Measurements from ENCODE around the gene XIRP1. TPM values are rescaled to one million over a fixed set of nuclear protein-coding genes. Genes with fewer than 3 reads are reported as not detected.

The XIRP1 gene
- total RNA-seq, 1 experiment from 2014 or later: not detected

- no peak overlapping the region for H3K4me2 ChIP-seq (ENCODE audit: low read length)
- no peak overlapping the region for H3K27ac ChIP-seq (ENCODE audit: low read depth, low read length)
- DNase-seq (ENCODE audit: low read depth, low spot score): no peak
- RAD21 ChIA-PET (ENCODE audit: low non-redundant PET in 1 of 2, low total read pairs in 2 of 2, uncharacterized antibody in 2 of 2, unreplicated experiment in 2 of 2): no interaction called here
- no peak overlapping the region for H2AFZ ChIP-seq (ENCODE audit: low read depth, low read length, poor library complexity, severe bottlenecking)
- TF ChIP-seq CTCF (IDR thresholded peaks at IDR 0.05 in 2 of 3, conservative IDR thresholded peaks at IDR 0.05 in 1 of 3; ENCODE audit: borderline replicate concordance in 1 of 3, insufficient read depth in 1 of 3, low read depth in 2 of 3, low read length in 2 of 3): no peak
- TF ChIP-seq CEBPB (IDR thresholded peaks at IDR 0.05; ENCODE audit: low read depth): no peak
- no peak for TF ChIP-seq CBX3 (IDR thresholded peaks at IDR 0.05; ENCODE audit: low read depth)
- TF ChIP-seq POLR2AphosphoS5 (IDR thresholded peaks at IDR 0.05; ENCODE audit: low read depth, low read length): no peak
- TF ChIP-seq EZH2 (IDR thresholded peaks at IDR 0.05): no peak
- TF ChIP-seq ZFX (IDR thresholded peaks at IDR 0.05): no peak
- no peak for TF ChIP-seq FOSL1 (IDR thresholded peaks at IDR 0.05; ENCODE audit: low read depth)
- TF ChIP-seq SIN3A (IDR thresholded peaks at IDR 0.05; ENCODE audit: low read depth): no peak
- TF ChIP-seq, protein P1, sequence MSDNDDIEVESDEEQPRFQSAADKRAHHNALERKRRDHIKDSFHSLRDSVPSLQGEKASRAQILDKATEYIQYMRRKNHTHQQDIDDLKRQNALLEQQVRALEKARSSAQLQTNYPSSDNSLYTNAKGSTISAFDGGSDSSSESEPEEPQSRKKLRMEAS (IDR thresholded peaks at IDR 0.05): no peak
- no peak for TF ChIP-seq TCF7L2 (IDR thresholded peaks at IDR 0.05; ENCODE audit: borderline replicate concordance, extremely low read depth, insufficient read depth, insufficient read length)
- no peak for TF ChIP-seq ELF1 (IDR thresholded peaks at IDR 0.05; ENCODE audit: borderline replicate concordance, low read depth)
- TF ChIP-seq, protein P2, sequence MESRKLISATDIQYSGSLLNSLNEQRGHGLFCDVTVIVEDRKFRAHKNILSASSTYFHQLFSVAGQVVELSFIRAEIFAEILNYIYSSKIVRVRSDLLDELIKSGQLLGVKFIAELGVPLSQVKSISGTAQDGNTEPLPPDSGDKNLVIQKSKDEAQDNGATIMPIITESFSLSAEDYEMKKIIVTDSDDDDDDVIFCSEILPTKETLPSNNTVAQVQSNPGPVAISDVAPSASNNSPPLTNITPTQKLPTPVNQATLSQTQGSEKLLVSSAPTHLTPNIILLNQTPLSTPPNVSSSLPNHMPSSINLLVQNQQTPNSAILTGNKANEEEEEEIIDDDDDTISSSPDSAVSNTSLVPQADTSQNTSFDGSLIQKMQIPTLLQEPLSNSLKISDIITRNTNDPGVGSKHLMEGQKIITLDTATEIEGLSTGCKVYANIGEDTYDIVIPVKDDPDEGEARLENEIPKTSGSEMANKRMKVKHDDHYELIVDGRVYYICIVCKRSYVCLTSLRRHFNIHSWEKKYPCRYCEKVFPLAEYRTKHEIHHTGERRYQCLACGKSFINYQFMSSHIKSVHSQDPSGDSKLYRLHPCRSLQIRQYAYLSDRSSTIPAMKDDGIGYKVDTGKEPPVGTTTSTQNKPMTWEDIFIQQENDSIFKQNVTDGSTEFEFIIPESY (IDR thresholded peaks at IDR 0.05; ENCODE audit: extremely low read depth, insufficient replicate concordance, low read length): no peak
- H3K9me3 ChIP-seq (ENCODE audit: control insufficient read depth in 1 of 2, insufficient read depth in 1 of 2, low read depth in 1 of 2, low read length in 2 of 2): no peaks in the 10 kb centered on the region
- no peaks in the 10 kb centered on the region for H3K27me3 ChIP-seq (ENCODE audit: insufficient read depth, low read length)
- H3K79me2 ChIP-seq (ENCODE audit: insufficient read depth, low read length): no peaks in the 10 kb centered on the region
- no peaks in the 10 kb centered on the region for H4K20me1 ChIP-seq (ENCODE audit: insufficient read depth)
- no peak overlapping the region for H3K4me3 ChIP-seq (replicated peaks in 1 of 2; ENCODE audit: low read depth in 1 of 2, low read length in 2 of 2)
- H3K4me1 ChIP-seq (ENCODE audit: control insufficient read depth in 1 of 2, insufficient read depth in 2 of 2, low read length in 2 of 2): peaks cover 26 to 29% of the 10 kb centered on the region in 2 experiments
- POLR2A ChIA-PET: no interaction called here
- no TSS peak for BruUV-seq (replicated peaks)
- no peaks in the 10 kb centered on the region for H3K9me2 ChIP-seq (ENCODE audit: insufficient read depth)
- H3K9ac ChIP-seq (ENCODE audit: low read length): no peak overlapping the region
- intact Hi-C loops (cut with micrococcal nuclease): loop anchor here (5.0 kb wide), 1 partner anchor 81 kb away; no protein-coding TSS in a partner anchor
- ATAC-seq: no peak
- CTCF ChIA-PET: interaction anchor here (0.9 to 2.1 kb wide), 2 partner anchors 58 to 105 kb away, joined by 4 to 9 read pairs; no protein-coding TSS in a partner anchor
- no peaks in the 10 kb centered on the region for H3K36me3 ChIP-seq (ENCODE audit: control insufficient read depth in 1 of 2, insufficient read depth in 2 of 2, low read length in 2 of 2)
Measured at GRCh38 chr3:39183211-39184080, 8.9 kb downstream of the XIRP1 start.

Measured in HCT116 (cell line).